Endothelial cell of umbilical vein (primary cell): ENCODE data around the gene TSHZ1. TPM values are rescaled to one million over a fixed set of nuclear protein-coding genes. Genes with fewer than 3 reads are reported as not detected.

ENCODE experiments used
- BruUV-seq: library from RNA; stranded (reverse); fragments of 400-500 nt; replicated peaks from 2 replicates; lab custom pipeline; 2021; lab: Mats Ljungman, UMichigan
- CTCF ChIA-PET: fragments of 300-600, 350-600 bp; sonication (Branson Sonifier 250); formaldehyde crosslinking; loops from one replicate; lab custom pipeline; 2021; ENCODE audit warnings: antibody characterized with exemption, inconsistent platforms; lab: Charles Lee
- POLR2A ChIA-PET: fragments of 300-600, 350-600 bp; sonication (Branson Sonifier 250); formaldehyde crosslinking; loops from one replicate; lab custom pipeline; 2021; ENCODE audit warnings: antibody characterized with exemption, inconsistent platforms; lab: Charles Lee
- DNase-seq: peaks from one replicate; pipeline ENCODE4 v3.0.0-alpha.2; 2011; ENCODE audit warnings: low read depth, low spot score
- FAIRE-seq: peaks from 2 replicates; lab custom pipeline; 2011; peaks lifted over from hg19 to GRCh38; lab: Jason Lieb, UNC
- H2AFZ ChIP-seq: 2 replicates; pipeline ENCODE4 v1.6.0; 2012; ENCODE audit warnings: low read depth, low read length, control low read depth, inconsistent platforms
- H3K27ac ChIP-seq: 2 replicates; pipeline ENCODE4 v1.5.1; 2011; ENCODE audit warnings: low read depth, mild to moderate bottlenecking, control low read depth, low read length, moderate library complexity; ENCODE audit not compliant: insufficient read depth
- H3K27me3 ChIP-seq, 2 experiments: 2 replicates each; pipeline versions ENCODE4 v1.6.0 to v1.6.1; 2011; ENCODE audit warnings: low read length in 2 of 2, mixed read lengths in 1 of 2; ENCODE audit not compliant: control insufficient read depth in 2 of 2, insufficient read depth in 2 of 2
- H3K36me3 ChIP-seq, 2 experiments: 2 replicates in 1 of 2; 3 replicates in 1 of 2; pipeline ENCODE4 v1.5.1; 2011; ENCODE audit warnings: low read length in 2 of 2, mild to moderate bottlenecking in 1 of 2, moderate library complexity in 1 of 2; ENCODE audit not compliant: control insufficient read depth in 2 of 2, insufficient read depth in 2 of 2; ENCODE audit errors: extremely low read depth in 1 of 2
- H3K4me1 ChIP-seq: 3 replicates; pipeline ENCODE4 v1.5.1; 2011; ENCODE audit warnings: mild to moderate bottlenecking, low read length; ENCODE audit not compliant: control insufficient read depth, insufficient read depth; ENCODE audit errors: extremely low read depth
- H3K4me2 ChIP-seq: 2 replicates; pipeline ENCODE4 v1.6.1; 2011; ENCODE audit warnings: low read length, control low read depth, mixed read lengths; ENCODE audit not compliant: insufficient read depth
- H3K4me3 ChIP-seq, 3 experiments: fragments of 200-600 bp in 1 of 3; sonication (generic), shearing (Covaris generic) in 1 of 3; replicated peaks in 1 of 3; 2 replicates each; pipeline ENCODE4 v1.5.1; 2011 to 2016; ENCODE audit warnings: control low read depth in 3 of 3, low read length in 3 of 3, mild to moderate bottlenecking in 2 of 3, inconsistent platforms in 1 of 3, low read depth in 1 of 3, moderate library complexity in 1 of 3; ENCODE audit not compliant: insufficient read depth in 1 of 3
- H3K79me2 ChIP-seq: 2 replicates; pipeline ENCODE4 v1.6.0; 2012; ENCODE audit warnings: low read length, inconsistent platforms; ENCODE audit not compliant: control insufficient read depth, insufficient read depth
- H3K9ac ChIP-seq: replicated peaks from 2 replicates; pipeline ENCODE3; 2011; ENCODE audit warnings: low read length, control low read depth; ENCODE audit not compliant: insufficient read depth; ENCODE audit errors: extremely low read depth
- H3K9me1 ChIP-seq: replicated peaks from 3 replicates; pipeline ENCODE4 v1.6.0; 2011; ENCODE audit warnings: mild to moderate bottlenecking, low read length; ENCODE audit not compliant: control insufficient read depth, insufficient read depth; ENCODE audit errors: extremely low read depth
- H3K9me3 ChIP-seq: replicated peaks from 2 replicates; pipeline ENCODE4 v1.5.1; 2012; ENCODE audit warnings: low read length, inconsistent platforms; ENCODE audit not compliant: control insufficient read depth, insufficient read depth
- H4K20me1 ChIP-seq: replicated peaks from 2 replicates; pipeline ENCODE3; 2011; ENCODE audit warnings: mild to moderate bottlenecking, low read length; ENCODE audit not compliant: control insufficient read depth, insufficient read depth; ENCODE audit errors: extremely low read depth
- CTCF ChIP-seq, 2 donors: IDR thresholded peaks; 1 replicate in 1 of 2; 2 replicates in 1 of 2; pipeline ENCODE4 v1.5.1; 2011; ENCODE audit warnings: low read length in 2 of 2, mild to moderate bottlenecking in 2 of 2, moderate library complexity in 2 of 2, control low read depth in 1 of 2, inconsistent platforms in 1 of 2, low read depth in 1 of 2; ENCODE audit not compliant: insufficient read depth in 1 of 2; ENCODE audit errors: extremely low read depth in 1 of 2
- EZH2 ChIP-seq: IDR thresholded peaks from 2 replicates; pipeline ENCODE4 v1.6.1; 2012; ENCODE audit warnings: borderline replicate concordance, low read depth, mild to moderate bottlenecking, moderate library complexity, low read length, inconsistent platforms; ENCODE audit not compliant: severe bottlenecking
- FOS ChIP-seq: IDR thresholded peaks from 2 replicates; pipeline ENCODE4 v1.6.1; 2011; ENCODE audit warnings: mild to moderate bottlenecking, low read length, moderate library complexity, borderline replicate concordance; ENCODE audit not compliant: insufficient read depth
- GATA2 ChIP-seq: IDR thresholded peaks from 2 replicates; pipeline ENCODE4 v1.7.0; 2011; ENCODE audit warnings: low read depth, mild to moderate bottlenecking, moderate library complexity, mixed read lengths, low read length; ENCODE audit not compliant: insufficient read length, insufficient read depth
- JUN ChIP-seq: IDR thresholded peaks from 2 replicates; pipeline ENCODE4 v1.6.1; 2011; ENCODE audit warnings: borderline replicate concordance, low read depth; ENCODE audit not compliant: insufficient read length, insufficient read depth
- MAX ChIP-seq: IDR thresholded peaks from 2 replicates; pipeline ENCODE4 v1.6.1; 2011; ENCODE audit not compliant: insufficient read depth, insufficient read length
- MYC ChIP-seq: IDR thresholded peaks from one replicate; pipeline ENCODE4 v1.6.1; 2011; ENCODE audit warnings: mild to moderate bottlenecking, low read depth, low read length
- POLR2A ChIP-seq: IDR thresholded peaks from 2 replicates; pipeline ENCODE4 v1.6.1; 2012; ENCODE audit warnings: low read depth, mild to moderate bottlenecking, control low read depth, low read length
- POLR2AphosphoS5 ChIP-seq: IDR thresholded peaks from 2 replicates; pipeline ENCODE4 v1.6.1; 2012; ENCODE audit warnings: low read depth, mild to moderate bottlenecking, control low read depth, low read length, moderate library complexity; ENCODE audit not compliant: insufficient read depth
- dilution Hi-C: fragments of 300-500 bp; cut with MboI; formaldehyde crosslinking; loops from one replicate; pipeline ENCODE4 v1.15.0; 2019; ENCODE audit warnings: low sequenced_read_pairs; ENCODE audit not compliant: extremely low pct_ligation_motif_present
- intact Hi-C: fragments of 100-400 bp; cut with micrococcal nuclease; formaldehyde crosslinking; loops from one replicate; pipeline ENCODE4 v1.10.0; 2022
- polyA plus RNA-seq, 4 experiments: library from polyadenylated mRNA; depleted of rRNA in 3 of 4; stranded (reverse) in 3 of 4; unstranded in 1 of 4; fragments of >200 nt; gene quantifications; 2 replicates each; pipeline versions ENCODE4 v1.2.1 to v1.2.3, GENCODE V29; 2011 to 2012; ENCODE audit warnings: missing spikeins in 1 of 4
- total RNA-seq: library from RNA; stranded (reverse); gene quantifications from 2 replicates; pipeline ENCODE4 v1.2.3, GENCODE V29; 2021

The TSHZ1 gene
- total and polyA plus RNA-seq, 2 donors (not counting 3 experiments of a cell fraction or from before 2014, with no cell fraction given) = 4.2 to 10.2 TPM

- Histone ChIP-seq H3K4me2 (no peak overlapping the region), H3K4me1 (peaks cover 6% of the 10 kb centered on the region), H3K4me3 (no peak overlapping the region), H3K27ac (no peak overlapping the region), H3K36me3 (peaks cover 0 to 21% of the 10 kb centered on the region in 2 experiments), H4K20me1 (no peaks in the 10 kb centered on the region), H3K9ac (no peak overlapping the region), H3K9me1 (no peaks in the 10 kb centered on the region), H3K9me3 (no peaks in the 10 kb centered on the region), H3K79me2 (no peaks in the 10 kb centered on the region), H2AFZ (no peak overlapping the region), H3K27me3 (no peaks in the 10 kb centered on the region)
- ChIA-PET POLR2A (no interaction called here), CTCF (no interaction called here)
- TF ChIP-seq POLR2A (no peak), MYC (no peak), MAX (no peak), EZH2 (no peak), FOS (no peak), GATA2 (no peak), CTCF (IDR thresholded peaks at IDR 0.05; ENCODE audit: extremely low read depth in 1 of 2, insufficient read depth in 1 of 2, low read depth in 1 of 2, low read length in 2 of 2) (no peak), JUN (no peak), POLR2AphosphoS5 (no peak)
- no peak for FAIRE-seq
- dilution Hi-C loops (no loop called here), intact Hi-C loops (no loop called here)
- DNase-seq = no peak
- no TSS peak for BruUV-seq
Measured at GRCh38 chr18:75285876-75286275, 75.3 kb downstream of the TSHZ1 start.
